Neural crest cell (in vitro differentiated cells): ENCODE data around the gene COL4A3. TPM values are rescaled to one million over a fixed set of nuclear protein-coding genes. Genes with fewer than 3 reads are reported as not detected.
A peak's percentile ranks its signal among the peaks of the same experiment; 100 is the strongest.

ENCODE experiments used
- DNase-seq: peaks from one replicate; pipeline ENCODE4 v3.0.0; 2021; ENCODE audit warnings: low read depth, mixed read lengths, low spot score
- H3K27ac Mint-ChIP-seq: one replicate; pipeline ENCODE4 v1.8.0; 2021; ENCODE audit warnings: mild to moderate bottlenecking, mixed read lengths; ENCODE audit not compliant: unreplicated experiment
- H3K27me3 Mint-ChIP-seq: 2 replicates; pipeline ENCODE4 v1.8.0; 2021; ENCODE audit warnings: low read depth, mild to moderate bottlenecking, mixed read lengths
- H3K36me3 Mint-ChIP-seq: 2 replicates; pipeline ENCODE4 v1.8.0; 2021; ENCODE audit warnings: low read depth, mild to moderate bottlenecking, mixed read lengths
- H3K4me1 Mint-ChIP-seq: 2 replicates; pipeline ENCODE4 v1.8.0; 2021; ENCODE audit warnings: mixed read lengths
- H3K4me3 Mint-ChIP-seq: one replicate; pipeline ENCODE4 v1.8.0; 2021; ENCODE audit warnings: mild to moderate bottlenecking, mixed read lengths
- H3K9me3 Mint-ChIP-seq: 2 replicates; pipeline ENCODE4 v1.8.0; 2021; ENCODE audit warnings: mixed read lengths
- CTCF ChIP-seq: fragments of 200-600 bp; sonication (generic); conservative IDR thresholded peaks from 2 replicates; pipeline ENCODE4 v1.5.0; 2021; ENCODE audit warnings: antibody characterized with exemption, mild to moderate bottlenecking
- total RNA-seq: library from RNA; stranded (reverse); gene quantifications from 2 replicates; pipeline ENCODE4 v1.2.1, GENCODE V29; 2021

Gene COL4A3
- total RNA-seq, 1 donor from 2014 or later: not detected

- DNase-seq: no peak
- TF ChIP-seq CTCF: no peak
- no peaks in the 10 kb centered on the region for H3K9me3 Mint-ChIP-seq
- no peak overlapping the region for H3K27ac Mint-ChIP-seq
- no peaks in the 10 kb centered on the region for H3K36me3 Mint-ChIP-seq
- H3K4me3 Mint-ChIP-seq: no peak overlapping the region
- H3K27me3 Mint-ChIP-seq: peaks cover 28% of the 10 kb centered on the region
- no peaks in the 10 kb centered on the region for H3K4me1 Mint-ChIP-seq
Measured at GRCh38 chr2:227123697-227124096, 40.7 kb upstream of the COL4A3 start.

GRCh38 chr2:227124811-227125210 lies 39.6 kb upstream of the COL4A3 start:
- Mint-ChIP-seq H3K4me3 (no peak overlapping the region), H3K36me3 (no peaks in the 10 kb centered on the region), H3K27ac (no peak overlapping the region), H3K4me1 (no peaks in the 10 kb centered on the region), H3K27me3 (peaks cover 33% of the 10 kb centered on the region), H3K9me3 (no peaks in the 10 kb centered on the region)
- TF ChIP-seq CTCF: no peak
- DNase-seq: no peak

- Mint-ChIP-seq H3K36me3 (no peaks in the 10 kb centered on the region), H3K4me1 (no peaks in the 10 kb centered on the region), H3K4me3 (no peak overlapping the region), H3K27me3 (peaks cover 33% of the 10 kb centered on the region), H3K9me3 (no peaks in the 10 kb centered on the region), H3K27ac (no peak overlapping the region)
- TF ChIP-seq CTCF: peak; percentile 28
- DNase-seq: peak; percentile 28
Measured at GRCh38 chr2:227125506-227125905, 38.9 kb upstream of the COL4A3 start.

GRCh38 chr2:227127201-227127600 lies 37.2 kb upstream of the COL4A3 start:
- no peak overlapping the region for H3K4me3 Mint-ChIP-seq
- no peak for DNase-seq
- no peaks in the 10 kb centered on the region for H3K9me3 Mint-ChIP-seq
- H3K27me3 Mint-ChIP-seq: peaks cover 33% of the 10 kb centered on the region
- TF ChIP-seq CTCF: no peak
- no peaks in the 10 kb centered on the region for H3K36me3 Mint-ChIP-seq
- H3K4me1 Mint-ChIP-seq: no peaks in the 10 kb centered on the region
- no peak overlapping the region for H3K27ac Mint-ChIP-seq

- no peak for DNase-seq
- Mint-ChIP-seq H3K36me3 (no peaks in the 10 kb centered on the region), H3K9me3 (no peaks in the 10 kb centered on the region), H3K4me1 (no peaks in the 10 kb centered on the region), H3K27ac (no peak overlapping the region), H3K4me3 (no peak overlapping the region), H3K27me3 (peaks cover 29% of the 10 kb centered on the region)
- no peak for TF ChIP-seq CTCF
Measured at GRCh38 chr2:227130636-227131035, 33.8 kb upstream of the COL4A3 start.

GRCh38 chr2:227132986-227133385 lies 31.4 kb upstream of the COL4A3 start:
- H3K36me3 Mint-ChIP-seq: no peaks in the 10 kb centered on the region
- no peak overlapping the region for H3K27ac Mint-ChIP-seq
- no peaks in the 10 kb centered on the region for H3K4me1 Mint-ChIP-seq
- no peak overlapping the region for H3K4me3 Mint-ChIP-seq
- no peak for TF ChIP-seq CTCF
- DNase-seq: no peak
- H3K27me3 Mint-ChIP-seq: peaks cover 12% of the 10 kb centered on the region
- no peaks in the 10 kb centered on the region for H3K9me3 Mint-ChIP-seq
